Measurements from ENCODE around the gene EIF4E1B.

EIF4E1B gene

DNA sequence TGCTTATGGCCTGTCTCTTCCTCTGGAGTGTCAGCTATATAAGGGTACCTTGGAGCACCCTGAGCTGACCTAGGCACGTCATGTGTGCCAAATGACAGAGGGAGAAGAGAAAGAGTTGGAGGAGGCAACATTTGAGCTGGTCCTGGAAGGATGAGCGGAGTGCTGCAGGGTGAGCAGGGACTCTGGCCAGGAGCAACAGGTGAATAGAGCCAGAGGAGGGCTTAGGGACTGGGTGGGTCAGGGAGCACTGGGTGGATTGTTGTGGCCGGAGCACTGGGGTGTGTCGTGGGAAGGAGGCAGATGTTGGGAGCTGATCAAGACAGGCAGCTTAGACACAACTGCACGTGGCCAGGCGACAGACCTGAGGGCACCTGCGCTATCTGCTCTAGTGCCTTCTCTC is 60.4 kb downstream of the EIF4E1B start:
- DNase-seq (ENCODE audit: insufficient read length) (no peak), FAIRE-seq (no peak)
- TF ChIP-seq POLR2AphosphoS5 (IDR thresholded peaks at IDR 0.05; ENCODE audit: low read depth, low read length) (no peak), TAF1 (IDR thresholded peaks at IDR 0.05; ENCODE audit: borderline replicate concordance, low read depth, low read length) (no peak), POLR2A (IDR thresholded peaks at IDR 0.05; ENCODE audit: low read depth, low read length) (no peak)

DNA sequence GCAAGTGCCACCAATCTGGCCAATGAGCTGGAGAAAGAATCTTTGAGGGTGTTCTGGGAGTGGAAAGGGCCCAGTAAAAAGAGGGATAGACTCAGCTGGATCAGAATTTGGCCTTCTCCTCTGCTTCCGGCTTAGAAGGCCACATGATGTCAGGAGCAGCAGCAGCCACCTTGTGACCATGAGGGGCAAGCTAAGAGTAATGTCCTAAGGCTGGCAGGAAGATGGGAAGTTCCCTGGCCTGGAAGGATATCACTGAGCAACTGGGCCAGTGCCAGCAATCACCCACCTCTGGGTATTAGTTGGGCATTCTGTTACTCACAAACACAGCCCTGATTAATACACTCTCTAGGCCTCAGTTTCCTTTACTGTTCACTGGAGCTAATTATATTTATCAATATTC is 61.0 kb downstream of the EIF4E1B start:
- no peak for FAIRE-seq
- TF ChIP-seq TAF1 (IDR thresholded peaks at IDR 0.05; ENCODE audit: borderline replicate concordance, low read depth, low read length) (no peak), POLR2A (IDR thresholded peaks at IDR 0.05; ENCODE audit: low read depth, low read length) (no peak), POLR2AphosphoS5 (IDR thresholded peaks at IDR 0.05; ENCODE audit: low read depth, low read length) (no peak)
- DNase-seq (ENCODE audit: insufficient read length): no peak

DNA sequence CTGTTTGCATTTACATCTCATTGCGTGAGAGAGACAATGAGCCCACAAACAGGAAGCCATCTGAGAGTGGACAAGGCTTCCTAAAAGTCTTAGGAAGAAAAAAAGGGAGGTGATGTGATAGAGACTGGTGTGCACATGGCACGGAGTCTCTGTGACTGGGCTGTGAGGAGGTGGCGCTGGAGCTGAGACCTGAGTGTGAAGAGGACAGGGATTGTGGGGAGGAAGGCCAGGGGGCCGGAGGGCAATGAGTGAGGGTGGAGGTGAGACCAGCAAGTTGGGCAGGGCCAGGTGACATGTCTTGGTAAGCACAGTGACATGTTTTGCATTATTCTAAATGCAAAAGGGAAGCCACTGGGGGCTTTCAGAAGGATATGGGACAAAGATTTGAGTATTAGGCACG is 61.9 kb downstream of the EIF4E1B start:
- TF ChIP-seq TAF1 (IDR thresholded peaks at IDR 0.05; ENCODE audit: borderline replicate concordance, low read depth, low read length): no peak
- no peak for FAIRE-seq
- no peak for DNase-seq (ENCODE audit: insufficient read length)

DNA sequence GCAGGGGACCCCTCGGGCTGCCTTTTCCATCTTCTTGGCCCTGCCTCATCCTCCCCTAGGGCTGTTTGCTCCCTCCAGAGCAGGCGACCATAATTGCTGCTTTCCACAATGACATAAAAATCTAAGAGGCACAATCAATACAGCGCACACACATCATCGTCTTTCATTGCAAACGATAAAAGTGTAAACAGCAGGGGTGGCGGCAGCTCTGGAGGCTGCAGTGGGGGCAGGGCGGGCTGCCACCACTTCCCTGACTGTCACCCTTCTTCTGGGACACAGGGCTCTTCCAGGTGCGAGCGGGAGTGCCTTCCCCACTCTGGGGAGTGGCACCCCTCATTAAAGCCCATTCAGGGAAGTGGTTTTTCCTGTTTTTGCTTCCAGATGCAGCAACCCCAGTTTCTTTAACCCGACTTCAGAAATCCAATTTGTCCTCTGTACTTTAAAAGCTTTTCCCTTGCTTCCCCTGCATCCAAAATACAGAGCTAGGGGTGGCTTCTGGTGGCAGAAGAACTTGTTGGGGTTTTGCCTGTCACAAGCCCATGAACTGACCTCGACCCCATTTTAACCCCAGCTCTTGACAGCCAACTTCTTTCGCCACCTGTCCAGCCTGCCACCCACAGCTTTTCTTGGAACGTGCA is 62.5 kb downstream of the EIF4E1B start:
- FAIRE-seq: no peak
- no peak for DNase-seq (ENCODE audit: insufficient read length)

DNA sequence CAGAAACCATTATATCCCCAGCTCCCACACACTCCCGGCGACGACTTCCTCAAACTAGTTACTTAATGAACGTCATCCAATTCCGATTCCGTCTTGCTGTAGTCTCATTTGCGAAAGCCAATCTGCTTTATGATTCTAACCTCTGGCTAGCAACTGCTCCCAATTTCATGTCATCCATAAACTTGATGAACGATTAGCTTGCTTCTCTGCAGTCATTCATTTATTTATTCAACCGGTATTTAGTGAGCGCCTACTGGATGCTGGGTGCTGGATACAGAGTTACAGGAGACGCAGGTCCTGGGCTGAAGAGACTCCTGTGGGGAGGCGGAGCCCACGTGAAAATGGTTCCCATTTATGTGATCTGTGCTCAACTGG is 63.0 kb downstream of the EIF4E1B start:
- DNase-seq (ENCODE audit: insufficient read length) (no peak), FAIRE-seq (no peak)
- TF ChIP-seq TAF1 (IDR thresholded peaks at IDR 0.05; ENCODE audit: borderline replicate concordance, low read depth, low read length) (no peak), POLR2A (IDR thresholded peaks at IDR 0.05; ENCODE audit: low read depth, low read length) (no peak), POLR2AphosphoS5 (IDR thresholded peaks at IDR 0.05; ENCODE audit: low read depth, low read length) (no peak)

More for the DNA sequence above, 62.5 kb downstream of the EIF4E1B start:
- no peak for TF ChIP-seq POLR2AphosphoS5 (IDR thresholded peaks at IDR 0.05; ENCODE audit: low read depth, low read length)
- TF ChIP-seq TAF1 (IDR thresholded peaks at IDR 0.05; ENCODE audit: borderline replicate concordance, low read depth, low read length): no peak
- TF ChIP-seq POLR2A (IDR thresholded peaks at IDR 0.05; ENCODE audit: low read depth, low read length): no peak

DNA sequence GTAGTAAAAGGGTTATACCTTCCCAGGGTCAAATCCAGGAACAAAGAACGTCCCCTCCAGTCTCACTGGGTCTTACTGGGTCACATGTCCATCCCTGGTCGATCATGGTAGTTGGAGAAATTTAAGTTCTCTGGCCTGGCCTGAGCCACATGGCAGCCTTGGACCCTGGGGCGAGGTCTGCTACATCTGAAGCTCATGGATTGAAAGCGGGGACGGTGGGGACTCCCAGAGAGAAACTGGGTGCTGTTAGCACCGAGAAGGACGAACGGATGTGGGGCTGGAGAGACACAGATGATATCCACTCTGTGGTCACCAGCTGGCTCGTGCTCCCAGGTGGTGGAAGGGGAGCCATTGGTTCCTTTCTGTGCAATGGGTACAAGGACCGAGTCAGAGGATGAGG is 63.7 kb downstream of the EIF4E1B start:
- FAIRE-seq: no peak
- no peak for DNase-seq (ENCODE audit: insufficient read length)
- TF ChIP-seq TAF1 (IDR thresholded peaks at IDR 0.05; ENCODE audit: borderline replicate concordance, low read depth, low read length): no peak
- TF ChIP-seq POLR2AphosphoS5 (IDR thresholded peaks at IDR 0.05; ENCODE audit: low read depth, low read length): no peak
- no peak for TF ChIP-seq POLR2A (IDR thresholded peaks at IDR 0.05; ENCODE audit: low read depth, low read length)

DNA sequence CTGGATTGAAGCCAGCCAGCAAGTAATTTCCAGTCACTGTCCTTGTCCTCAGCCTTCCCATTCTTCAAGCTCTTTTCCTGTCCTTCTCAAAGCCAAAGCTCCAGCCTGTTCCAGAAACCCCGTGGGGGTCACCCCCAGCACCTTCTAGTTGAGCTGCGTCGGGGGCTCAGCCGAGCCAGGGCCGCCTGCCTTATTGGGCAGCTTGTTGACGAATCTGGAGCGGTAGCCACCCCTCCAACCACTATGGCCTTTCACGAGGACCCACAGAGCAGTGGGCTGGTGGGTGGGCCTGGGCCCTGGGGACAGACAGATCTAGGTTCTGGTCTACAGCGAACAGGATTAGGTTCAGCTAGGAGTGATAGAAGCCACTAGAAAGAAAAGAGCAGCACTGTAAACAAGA is 64.2 kb downstream of the EIF4E1B start:
- TF ChIP-seq TAF1 (IDR thresholded peaks at IDR 0.05; ENCODE audit: borderline replicate concordance, low read depth, low read length) (no peak), POLR2A (IDR thresholded peaks at IDR 0.05; ENCODE audit: low read depth, low read length) (no peak), POLR2AphosphoS5 (IDR thresholded peaks at IDR 0.05; ENCODE audit: low read depth, low read length) (no peak)
- DNase-seq (ENCODE audit: insufficient read length) (no peak), FAIRE-seq (no peak)

DNA sequence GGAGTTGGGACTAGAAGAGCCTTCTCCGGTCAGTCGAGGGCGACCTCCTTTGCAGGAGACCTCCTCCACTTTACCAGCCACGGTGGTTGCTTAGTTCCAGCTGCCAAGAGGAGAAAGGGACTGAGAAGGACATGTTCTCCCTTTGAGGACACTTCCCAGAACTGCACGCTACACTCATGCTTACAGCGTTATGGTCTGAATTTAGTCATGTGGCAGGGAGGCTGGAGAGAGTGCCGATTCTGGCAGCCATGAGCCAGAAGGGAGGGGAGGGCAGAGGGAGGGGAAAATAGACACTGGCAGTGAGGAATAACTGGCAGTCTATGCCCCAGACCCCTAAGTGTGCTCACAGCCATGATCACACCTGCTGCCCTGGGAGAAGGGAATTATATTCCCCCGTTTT is 64.6 kb downstream of the EIF4E1B start:
- DNase-seq (ENCODE audit: insufficient read length): no peak
- TF ChIP-seq POLR2AphosphoS5 (IDR thresholded peaks at IDR 0.05; ENCODE audit: low read depth, low read length): no peak
- TF ChIP-seq TAF1 (IDR thresholded peaks at IDR 0.05; ENCODE audit: borderline replicate concordance, low read depth, low read length): no peak
- TF ChIP-seq POLR2A (IDR thresholded peaks at IDR 0.05; ENCODE audit: low read depth, low read length): no peak
- FAIRE-seq: no peak

All from GM12892 (cell line).